NB4 (cell line): ENCODE results near the gene TBXT.

ENCODE experiments used
- DNase-seq: peaks from one replicate; pipeline ENCODE4 v3.0.0; 2010; ENCODE audit warnings: low read depth
- H3K4me3 ChIP-seq: one replicate; pipeline ENCODE4 v1.5.1; 2011; ENCODE audit warnings: mild to moderate bottlenecking, low read depth, low read length, moderate library complexity
- CTCF ChIP-seq: IDR thresholded peaks from one replicate; pipeline ENCODE4 v1.5.1; 2012; ENCODE audit warnings: low read depth, low read length
- MYC ChIP-seq: IDR thresholded peaks from 2 replicates; pipeline ENCODE4 v1.6.1; 2011; ENCODE audit warnings: low read depth, low read length
- POLR2A ChIP-seq: IDR thresholded peaks from 2 replicates; pipeline ENCODE4 v1.6.1; 2011; ENCODE audit warnings: mild to moderate bottlenecking; ENCODE audit not compliant: insufficient read length; ENCODE audit errors: extremely low read depth
- TF ChIP-seq, protein P1 (sequence below): IDR thresholded peaks from 2 replicates; pipeline ENCODE4 v1.6.1; 2011; ENCODE audit warnings: low read depth, low read length

The TBXT gene

GRCh38 chr6:166167258-166167731 lies 356 bp downstream of the TBXT start:
- no peak overlapping the region for H3K4me3 ChIP-seq
- no peak for DNase-seq
- TF ChIP-seq CTCF (no peak), MYC (no peak), POLR2A (no peak)
- TF ChIP-seq, protein P1, sequence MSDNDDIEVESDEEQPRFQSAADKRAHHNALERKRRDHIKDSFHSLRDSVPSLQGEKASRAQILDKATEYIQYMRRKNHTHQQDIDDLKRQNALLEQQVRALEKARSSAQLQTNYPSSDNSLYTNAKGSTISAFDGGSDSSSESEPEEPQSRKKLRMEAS, result no peak

GRCh38 chr6:166166314-166167257 lies 1.1 kb downstream of the TBXT start:
- no peak for DNase-seq
- H3K4me3 ChIP-seq, result no peak overlapping the region
- TF ChIP-seq POLR2A, result no peak
- no peak for TF ChIP-seq MYC
- TF ChIP-seq, protein P1, result no peak
- no peak for TF ChIP-seq CTCF

- no peak for DNase-seq
- no peak overlapping the region for H3K4me3 ChIP-seq
- TF ChIP-seq, protein P1, result no peak
- TF ChIP-seq CTCF (no peak), MYC (no peak), POLR2A (no peak)
Observed at GRCh38 chr6:166165558-166166313, 1.9 kb downstream of the TBXT start.

GRCh38 chr6:166162599-166163342 lies 4.9 kb downstream of the TBXT start:
- no peak for DNase-seq
- no peak overlapping the region for H3K4me3 ChIP-seq
- no peak for TF ChIP-seq POLR2A
- TF ChIP-seq, protein P1, result no peak
- TF ChIP-seq CTCF, result no peak
- no peak for TF ChIP-seq MYC

GRCh38 chr6:166157930-166158617 lies 9.6 kb downstream of the TBXT start:
- no peak for DNase-seq
- no peak for TF ChIP-seq MYC
- TF ChIP-seq, protein P1, result no peak
- no peak overlapping the region for H3K4me3 ChIP-seq
